Left ventricle myocardium superior (tissue), 1 donor: Measurements from ENCODE around the gene POP4. TPM values are rescaled to one million over a fixed set of nuclear protein-coding genes. Genes with fewer than 3 reads are reported as not detected.
A peak's percentile ranks its signal among the peaks of the same experiment; 100 is the strongest.
"Not testable (repeated sequence)": the region's sequence is repeated elsewhere in the genome, so short reads cannot be mapped to it uniquely, and the experiment has no call there.

Experiments used
- ATAC-seq: fragments of 200-7000 bp; cut with Tn5 transposase; one replicate; pipeline ENCODE4 v1.9.1; 2020; ENCODE audit warnings: mild to moderate bottlenecking, moderate library complexity
- DNase-seq: peaks from one replicate; pipeline ENCODE4 v3.0.0-alpha.2; 2020
- intact Hi-C: fragments of 100-400 bp; cut with micrococcal nuclease; formaldehyde crosslinking; loops from one replicate; pipeline ENCODE4 v1.11.0; 2022
- long read RNA-seq: library from polyadenylated mRNA; unstranded; transcript quantifications from one replicate; pipeline ENCODE4 v2.0.0, GENCODE V29; 2021
- total RNA-seq: library from RNA; stranded (reverse); fragmentation: NEBNext Ultra II Directional; extraction: Animal tissue kit (Norgen Biotek cat#: 25700); gene quantifications from one replicate; pipeline ENCODE4 v1.2.1, GENCODE V29; 2021
- donor health status: DM: no; HTN: yes; CAD: no; lungs with severe emphysema.

The POP4 gene, protein sequence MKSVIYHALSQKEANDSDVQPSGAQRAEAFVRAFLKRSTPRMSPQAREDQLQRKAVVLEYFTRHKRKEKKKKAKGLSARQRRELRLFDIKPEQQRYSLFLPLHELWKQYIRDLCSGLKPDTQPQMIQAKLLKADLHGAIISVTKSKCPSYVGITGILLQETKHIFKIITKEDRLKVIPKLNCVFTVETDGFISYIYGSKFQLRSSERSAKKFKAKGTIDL
- 46.9 TPM for total RNA-seq
- long read RNA-seq, transcript POP4-202 (7 exons, 3,385 nt), result major isoform, 29 of 31 reads
- long read RNA-seq, partial matches to known transcripts, result 2 of 31 reads
- long read RNA-seq, other reads (novel, unspliced or antisense), result 0 of 31 reads

DNA sequence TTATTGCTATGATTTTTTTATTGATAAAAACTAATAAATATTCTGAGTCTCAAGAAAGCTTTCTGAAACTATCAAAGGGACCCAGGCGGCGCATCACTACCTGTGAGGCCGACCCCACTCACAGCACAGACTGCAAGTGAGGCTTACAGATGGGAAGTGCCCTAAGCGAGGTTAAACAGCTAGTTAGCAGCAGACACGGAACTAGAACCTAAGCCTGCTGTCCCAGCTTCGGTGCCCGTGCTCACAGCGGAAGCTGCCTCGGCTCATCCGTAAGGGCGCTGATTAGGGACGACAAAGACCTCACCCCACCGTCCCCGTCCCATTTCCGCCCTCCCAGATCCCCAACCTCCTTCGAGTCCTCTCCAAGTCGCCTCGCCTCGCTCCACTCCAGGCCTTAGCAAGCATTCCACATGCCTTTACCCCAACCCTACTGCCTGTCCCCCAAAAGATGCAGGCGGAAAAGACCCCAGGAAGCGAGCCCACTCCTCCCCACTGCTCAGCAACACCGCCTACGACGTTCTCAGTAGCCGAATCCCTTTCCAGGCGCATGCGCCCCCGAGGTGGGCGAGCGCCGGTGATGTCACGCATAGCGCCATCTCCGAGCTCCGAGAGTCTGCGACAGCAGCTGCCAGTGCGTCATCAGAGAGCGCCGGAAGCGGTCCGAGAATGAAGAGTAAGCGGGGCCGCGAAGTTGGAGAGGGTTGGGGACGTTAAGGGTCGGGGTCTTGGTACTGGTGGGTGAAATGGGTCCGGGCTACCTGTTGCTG lies at the start of gene POP4:
TSS of gene POP4 (plus strand) at position 631 of the 767 bp plus-strand sequence. CDS start at position 667, 36 bp downstream.
- DNase-seq, result peak; percentile 99
- ATAC-seq, result peak; percentile 94
- intact Hi-C loops, result no loop called here

DNA sequence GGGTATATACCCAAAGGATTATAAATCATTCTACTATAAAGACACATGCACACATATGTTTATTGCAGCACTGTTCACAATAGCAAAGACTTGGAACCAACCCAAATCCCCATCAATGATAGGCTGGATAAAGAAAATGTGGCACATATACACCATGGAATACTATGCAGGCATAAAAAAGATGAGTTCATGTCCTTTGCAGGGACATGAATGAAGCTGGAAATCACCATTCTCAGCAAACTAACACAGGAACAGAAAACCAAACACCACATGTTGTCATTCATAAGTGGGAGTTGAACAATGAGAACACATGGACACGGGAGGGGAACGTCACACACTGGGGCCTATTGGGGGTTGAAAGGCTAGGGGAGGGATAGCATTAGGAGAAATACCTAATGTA lies 47.0 kb upstream of the POP4 start:
- ATAC-seq, DNase-seq, intact Hi-C loops: not testable (repeated sequence)

GRCh38 chr19:29559743-29560142 lies 46.3 kb upstream of the POP4 start:
- ATAC-seq (no peak), DNase-seq (no peak)
- intact Hi-C loops, result no loop called here

DNA sequence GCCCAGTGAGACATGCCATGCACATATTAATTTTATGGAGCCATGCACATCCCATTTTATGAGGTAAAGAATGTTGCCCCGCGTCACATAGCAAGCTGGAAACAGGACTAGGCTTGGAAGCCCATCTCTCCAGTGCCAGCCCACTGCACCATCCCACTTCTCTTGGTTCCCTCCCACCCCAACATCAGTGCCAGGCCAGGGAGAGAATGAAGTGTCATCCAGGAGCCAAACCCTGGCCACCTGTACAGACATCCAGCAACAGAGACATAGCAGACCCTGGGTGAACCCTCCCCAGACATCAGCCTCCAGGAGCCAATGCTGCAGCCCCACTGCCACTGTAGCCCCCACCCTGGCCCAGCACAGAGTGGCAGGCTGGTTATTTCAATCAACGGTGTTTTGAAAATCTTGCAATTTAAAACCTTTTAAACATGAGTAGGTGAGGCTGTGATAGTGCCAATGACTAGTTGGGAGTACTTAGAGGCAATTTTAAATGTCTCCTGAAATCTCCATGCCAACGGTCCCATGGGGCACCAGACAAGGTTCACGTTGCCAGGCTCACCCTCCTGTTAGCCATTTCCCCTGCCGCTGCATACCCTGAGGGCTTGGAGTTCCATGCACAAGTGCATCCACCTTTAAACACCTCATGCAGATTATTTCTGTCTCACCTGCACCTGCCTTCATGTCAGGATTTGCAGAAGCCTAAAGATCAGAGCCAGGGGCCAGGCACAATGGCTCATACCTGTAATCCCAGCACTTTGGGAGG lies 45.6 kb upstream of the POP4 start:
- DNase-seq, result no peak
- intact Hi-C loops, result no loop called here
- no peak for ATAC-seq

- intact Hi-C loops, result no loop called here
- ATAC-seq, result no peak
- no peak for DNase-seq
Measured at GRCh38 chr19:29561601-29562000, 44.5 kb upstream of the POP4 start.

DNA sequence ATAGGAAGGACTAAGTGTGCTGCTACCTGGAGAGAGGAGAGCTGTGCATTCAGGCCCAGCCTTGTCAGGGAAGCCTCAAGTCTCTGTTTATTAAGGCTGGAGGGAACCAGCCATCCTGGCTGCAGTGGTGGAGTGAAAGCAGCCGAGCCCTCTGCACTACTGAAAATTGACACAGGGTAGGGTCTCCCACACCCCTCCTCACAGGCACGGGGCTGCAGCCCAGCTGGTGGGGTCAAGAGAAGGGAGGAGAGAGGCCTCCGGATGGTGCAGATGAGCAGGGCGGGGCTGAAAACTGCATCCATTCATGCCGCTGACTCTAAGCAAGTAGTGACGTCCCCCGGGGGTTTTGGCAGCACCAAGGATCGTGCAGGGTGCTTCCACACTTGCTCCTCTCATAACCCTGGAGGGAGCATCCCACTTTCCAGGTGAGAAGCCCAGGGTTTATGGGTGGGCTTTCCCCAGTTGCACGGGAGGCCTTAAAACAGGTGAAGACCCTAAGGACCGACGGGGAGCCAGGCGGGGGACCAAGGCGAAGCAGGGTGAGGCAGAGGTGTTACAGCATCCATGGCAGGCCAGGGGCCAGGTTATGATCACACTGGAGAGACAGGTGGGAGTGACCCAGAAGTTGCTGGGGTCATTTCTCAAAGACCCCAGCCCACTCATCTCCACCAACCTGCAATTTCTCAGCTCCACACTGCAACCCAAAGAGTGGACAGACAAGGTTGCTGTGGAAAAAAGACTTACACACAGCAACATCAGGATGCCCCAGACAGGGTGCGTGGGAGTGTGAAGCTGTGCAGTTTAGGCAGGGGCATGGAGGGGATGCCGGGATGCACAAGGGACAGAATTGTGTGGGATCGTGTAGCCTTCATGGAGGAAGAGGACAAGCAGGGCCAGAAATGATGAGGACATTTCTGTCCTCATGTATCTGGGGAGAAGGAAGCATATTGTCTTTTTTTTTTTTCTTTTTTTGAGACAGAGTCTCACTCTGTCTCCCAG lies 43.5 kb upstream of the POP4 start:
- DNase-seq (no peak), ATAC-seq (no peak)
- intact Hi-C loops, result no loop called here

DNA sequence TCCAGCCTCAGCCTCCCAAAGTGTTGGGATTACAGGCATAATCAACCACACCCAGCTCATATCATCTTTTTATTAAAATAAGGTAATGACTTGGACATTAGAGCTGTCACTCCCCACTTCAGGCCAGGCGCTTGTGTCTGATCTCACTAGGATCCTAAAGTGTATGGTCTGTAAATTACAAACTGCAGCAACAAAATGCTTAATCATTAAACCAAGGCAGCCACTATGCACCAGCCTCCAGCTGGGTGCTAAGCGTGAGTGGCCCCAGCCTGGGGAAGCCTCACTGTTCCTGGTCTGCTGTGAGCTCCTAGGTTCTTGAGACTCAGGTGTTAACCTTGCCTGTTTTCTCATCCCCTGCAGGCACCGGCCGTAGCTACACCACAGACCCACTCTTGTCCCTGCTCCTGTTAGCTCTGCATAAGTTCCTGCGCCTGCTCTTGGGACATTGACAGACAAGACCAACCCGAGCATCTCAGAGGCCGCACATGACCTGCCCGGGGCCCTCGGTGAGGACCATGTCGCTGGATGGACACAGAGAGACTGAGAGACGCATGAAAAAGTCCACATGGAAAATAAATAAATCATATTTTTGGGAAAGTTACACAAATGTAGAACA lies 42.5 kb upstream of the POP4 start:
- no peak for DNase-seq
- intact Hi-C loops, result no loop called here

DNA sequence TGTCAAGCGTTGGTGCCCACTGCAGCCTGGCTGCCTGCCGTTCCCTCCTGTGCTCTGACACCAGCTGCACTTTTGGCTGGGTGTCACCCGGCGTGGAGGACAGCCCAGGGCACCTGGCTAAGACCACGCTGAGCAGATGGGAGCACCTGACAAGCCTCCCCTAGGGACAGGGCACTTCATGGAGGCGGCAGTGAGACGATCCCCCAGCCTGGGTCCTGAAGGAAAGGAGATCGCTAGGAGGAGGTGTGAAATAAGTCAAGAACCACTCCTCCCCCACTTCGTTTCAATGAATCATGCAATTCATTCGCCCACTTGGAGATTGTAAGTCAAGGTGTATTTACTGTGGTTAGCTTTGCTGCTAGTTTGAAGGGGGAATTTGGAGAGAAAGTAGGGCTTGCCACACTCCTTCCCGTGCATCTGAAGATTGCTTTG lies 41.5 kb upstream of the POP4 start:
- peak; percentile 38 for DNase-seq
- ATAC-seq, result peak; percentile 27
- intact Hi-C loops, result no loop called here

More for the DNA sequence above, 42.5 kb upstream of the POP4 start:
- ATAC-seq, result no peak

GRCh38 chr19:29565171-29565570 lies 40.9 kb upstream of the POP4 start:
- ATAC-seq (no peak), DNase-seq (no peak)
- intact Hi-C loops, result no loop called here

DNA sequence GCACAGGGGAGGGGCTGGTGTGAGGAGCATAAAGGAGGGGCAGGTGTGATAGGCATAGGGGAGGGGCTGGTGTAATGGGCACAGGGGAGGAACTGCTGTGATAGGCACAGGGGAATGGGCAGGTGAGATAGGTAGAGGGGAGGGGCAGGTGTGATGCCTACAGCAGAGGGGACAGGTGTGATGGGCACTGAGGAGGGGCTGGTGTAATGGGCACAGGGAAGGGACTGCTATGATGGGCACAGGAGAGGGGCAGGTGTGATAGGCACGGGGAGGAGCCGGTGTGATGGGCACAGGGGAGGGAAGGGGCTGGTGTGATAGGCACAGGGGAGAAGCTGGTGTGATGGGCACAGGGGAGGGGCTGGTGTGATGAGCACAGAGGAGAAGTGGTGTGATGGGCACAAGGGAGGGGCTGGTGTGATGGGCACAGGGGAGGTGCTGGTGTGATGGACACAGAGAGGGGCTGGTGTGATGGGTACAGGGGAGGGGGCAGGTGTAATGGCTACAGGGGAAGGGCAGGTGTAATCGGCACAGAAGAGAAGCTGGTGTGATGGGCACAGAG lies 39.5 kb upstream of the POP4 start:
- intact Hi-C loops, result no loop called here
- ATAC-seq (no peak), DNase-seq (no peak)

GRCh38 chr19:29567366-29567915 lies 38.6 kb upstream of the POP4 start:
- DNase-seq, result no peak
- intact Hi-C loops, result no loop called here
- no peak for ATAC-seq

DNA sequence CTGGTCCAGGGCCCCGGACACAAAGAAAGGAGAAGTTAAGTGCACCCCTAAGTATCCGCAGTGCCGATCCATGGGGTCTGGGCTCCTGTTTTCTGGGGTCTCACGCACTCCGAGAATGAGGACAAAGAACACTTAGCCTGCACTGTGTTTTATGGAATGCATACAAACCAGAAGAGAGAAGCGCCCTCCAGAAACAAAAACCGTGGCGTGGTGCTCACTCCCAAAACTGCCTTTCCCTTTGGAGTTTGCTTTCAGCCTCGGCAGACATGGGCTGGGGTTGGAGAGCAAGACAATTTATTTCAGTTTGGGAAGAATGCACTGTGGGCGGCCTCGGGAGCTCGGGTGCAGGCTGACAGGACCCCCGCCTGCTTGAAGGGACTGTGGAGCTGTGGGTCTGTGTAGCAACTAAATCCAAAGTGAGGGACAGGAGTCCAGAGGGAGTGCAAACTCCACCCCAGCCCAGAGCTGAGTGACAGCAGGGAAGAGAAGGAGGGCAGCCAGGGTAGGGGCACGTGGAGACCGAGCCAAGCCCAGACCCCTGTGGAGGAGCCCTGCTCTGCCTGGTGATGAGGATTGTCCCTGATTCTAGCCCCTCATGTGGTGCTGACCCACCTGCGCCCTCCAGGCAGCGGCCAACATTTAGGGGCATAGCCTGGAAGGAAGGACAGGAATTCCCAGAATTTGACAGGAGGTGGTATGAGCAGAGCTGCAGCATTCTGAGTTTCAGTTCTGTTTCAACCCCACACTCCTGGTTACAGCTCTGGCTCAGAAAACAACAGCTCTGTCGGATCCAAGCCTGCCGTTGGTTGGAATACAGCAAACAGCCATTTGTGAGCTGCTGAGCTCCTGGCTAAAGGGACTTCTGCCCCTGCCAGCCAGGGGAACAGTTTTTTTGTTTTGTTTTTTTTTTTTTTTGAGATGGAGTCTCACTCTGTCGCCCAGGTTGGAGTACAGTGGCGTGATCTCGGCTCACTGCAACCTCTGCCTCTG lies 37.8 kb upstream of the POP4 start:
- ATAC-seq (no peak), DNase-seq (no peak)
- intact Hi-C loops, result no loop called here

- intact Hi-C loops, result no loop called here
- DNase-seq, result no peak
- ATAC-seq, result no peak
Measured at GRCh38 chr19:29569038-29569911, 36.8 kb upstream of the POP4 start.

DNA sequence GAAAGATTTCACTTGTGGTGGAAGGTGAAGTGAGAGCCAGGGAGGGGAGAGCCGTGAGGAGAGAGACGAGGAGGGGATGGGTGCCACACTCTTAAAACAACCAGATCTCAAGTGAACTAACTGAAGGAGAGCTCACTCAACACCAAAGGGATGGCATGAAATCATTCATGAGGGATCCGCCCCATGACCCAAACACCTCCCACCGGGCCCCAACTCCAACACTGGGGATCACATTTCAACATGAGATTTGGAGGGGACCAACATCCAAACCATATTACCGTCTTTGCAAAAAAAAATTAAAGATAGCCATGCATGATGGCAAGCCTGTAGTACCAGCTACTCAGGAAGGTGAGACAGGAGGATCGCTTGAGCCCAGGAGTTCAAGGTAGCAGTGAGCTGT lies 34.9 kb upstream of the POP4 start:
- ATAC-seq, result no peak
- intact Hi-C loops, result no loop called here
- DNase-seq, result no peak

DNA sequence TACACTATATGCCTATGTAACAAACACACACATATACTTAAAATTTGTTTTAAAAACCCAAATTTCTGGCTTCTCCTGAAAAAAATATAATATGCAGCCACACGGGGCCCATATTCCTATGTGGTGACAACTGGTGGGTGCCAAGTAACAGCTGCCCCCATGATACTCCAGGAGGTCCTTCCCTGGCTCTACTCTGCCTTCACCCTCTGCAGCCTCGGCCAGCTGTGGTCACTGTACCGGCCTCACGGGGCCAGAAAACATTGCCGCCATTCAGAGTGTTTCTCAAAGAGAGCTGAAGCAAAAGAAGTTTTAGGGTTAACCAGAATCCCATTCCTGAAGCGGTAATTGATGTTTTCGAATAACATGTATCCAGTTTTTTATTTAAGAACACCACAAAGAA lies 32.6 kb upstream of the POP4 start:
- ATAC-seq (no peak), DNase-seq (no peak)
- intact Hi-C loops, result no loop called here

DNA sequence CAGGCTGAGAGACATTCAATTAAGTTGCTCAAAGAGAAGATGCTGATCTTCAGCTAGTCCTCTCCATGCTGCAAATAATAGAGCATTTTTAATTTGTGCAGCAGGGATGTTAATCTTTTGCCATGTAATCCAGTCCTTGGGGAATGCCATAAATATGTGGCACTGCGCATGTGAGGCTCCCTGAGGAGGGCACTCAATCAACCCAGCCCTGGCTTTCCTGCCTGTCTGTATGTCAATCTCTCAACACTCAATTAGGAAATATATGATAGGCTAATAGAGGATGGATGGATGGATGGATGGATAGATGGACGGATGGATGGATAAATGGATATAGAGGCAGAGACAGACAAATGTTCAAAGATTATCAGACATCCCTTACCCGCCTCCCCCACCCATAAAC lies 31.6 kb upstream of the POP4 start:
- DNase-seq (no peak), ATAC-seq (no peak)
- intact Hi-C loops, result no loop called here
